HK-2 (cell line): ENCODE measurements around the gene PALLD.

Source experiments
- DNase-seq: peaks from one replicate; pipeline ENCODE4 v3.0.0-alpha.2; 2018; ENCODE audit not compliant: unreplicated experiment

Gene PALLD

GRCh38 chr4:168831919-168832762, 335.3 kb downstream of the PALLD start:
- DNase-seq, result peak; percentile 87

DNA sequence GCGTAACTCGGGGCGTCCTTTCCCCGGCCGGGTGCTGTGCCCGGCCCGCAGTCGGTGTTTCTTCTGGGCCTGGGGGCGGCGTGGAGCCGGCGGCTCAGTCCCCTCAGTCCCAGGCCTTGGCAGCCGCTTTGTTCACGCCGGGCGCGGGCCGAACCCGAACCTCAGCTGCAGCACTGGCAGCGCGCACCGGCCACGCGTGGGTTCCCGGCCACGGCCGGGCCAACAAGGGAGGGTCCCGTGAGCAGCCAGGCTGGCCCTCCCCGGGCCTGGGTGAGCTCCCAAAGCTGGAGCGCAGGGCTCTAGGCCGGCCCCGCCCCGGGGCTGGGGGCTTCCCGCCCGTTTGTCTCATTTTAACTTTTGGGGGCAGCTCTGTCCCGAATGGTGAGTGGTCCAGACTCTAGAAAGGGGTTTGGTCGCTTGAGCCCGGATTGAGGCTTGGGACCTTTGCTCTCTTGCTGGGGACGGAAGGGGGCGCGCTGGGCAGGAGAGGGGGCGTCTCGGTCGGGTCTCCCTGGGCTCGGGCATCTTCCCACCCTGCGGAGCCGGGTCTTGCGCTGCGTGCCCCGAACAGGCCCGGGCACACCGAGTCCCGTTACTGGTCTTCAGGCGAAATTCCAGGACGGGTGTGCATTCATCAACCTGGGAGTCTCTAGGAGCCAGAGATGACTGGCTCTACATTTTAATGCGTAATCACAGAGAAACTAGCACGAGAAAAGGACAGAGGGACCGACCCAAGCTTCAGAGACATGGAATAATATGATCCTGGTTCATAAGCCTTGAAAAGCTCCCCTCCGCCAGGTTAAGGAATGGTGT, 336.1 kb downstream of the PALLD start:
- peak; percentile 11 for DNase-seq

DNA sequence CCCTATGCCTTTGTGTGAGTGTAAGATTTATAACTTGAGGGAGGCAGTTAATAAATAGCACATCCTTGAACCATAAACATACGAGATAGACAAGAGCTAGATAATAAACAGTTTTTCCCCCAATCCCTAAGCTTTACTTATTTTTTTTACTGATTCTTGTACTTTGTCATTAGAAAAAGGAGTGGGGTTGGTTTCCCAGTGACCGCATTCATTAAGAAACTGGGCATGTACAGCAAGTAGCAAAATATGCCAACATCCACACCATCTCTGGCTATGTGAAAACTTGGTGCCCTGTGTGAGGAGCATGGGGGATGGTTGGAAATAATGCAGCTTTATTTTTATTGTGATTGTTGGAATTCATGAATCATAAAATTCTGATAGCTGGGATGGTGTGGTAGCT, 337.0 kb downstream of the PALLD start:
- no peak for DNase-seq

DNA sequence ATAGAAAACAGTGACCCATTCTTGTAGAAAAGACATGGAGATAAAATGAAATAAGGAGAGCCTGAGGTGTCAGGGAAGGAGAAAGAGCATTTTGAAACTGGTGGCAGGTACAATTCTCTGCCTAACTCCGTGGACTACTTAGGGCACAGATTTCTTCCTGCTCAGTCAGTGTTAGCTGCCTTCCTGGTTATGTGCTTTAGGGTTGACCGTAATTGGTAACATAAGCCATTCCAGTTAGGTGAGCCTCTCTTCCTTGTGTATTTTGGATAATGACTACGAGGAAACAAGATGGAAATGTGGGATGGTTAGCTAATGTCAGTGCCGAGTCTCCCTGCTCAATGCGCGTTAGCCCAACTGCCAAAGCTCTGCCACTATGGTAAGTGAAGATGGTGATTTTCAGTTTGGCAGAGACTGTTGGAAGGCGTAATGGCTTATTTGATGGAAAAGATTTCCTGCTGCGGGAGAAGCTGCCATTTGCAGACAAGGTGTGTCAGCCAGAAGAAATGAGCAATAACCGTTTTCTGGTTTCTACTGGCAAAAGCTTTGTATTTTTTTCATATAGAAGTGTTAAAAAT, 339.1 kb downstream of the PALLD start:
- DNase-seq, result no peak

- no peak for DNase-seq
Observed at GRCh38 chr4:168836490-168836889, 339.6 kb downstream of the PALLD start.

- no peak for DNase-seq
Observed at GRCh38 chr4:168837922-168838321, 341.1 kb downstream of the PALLD start.

DNA sequence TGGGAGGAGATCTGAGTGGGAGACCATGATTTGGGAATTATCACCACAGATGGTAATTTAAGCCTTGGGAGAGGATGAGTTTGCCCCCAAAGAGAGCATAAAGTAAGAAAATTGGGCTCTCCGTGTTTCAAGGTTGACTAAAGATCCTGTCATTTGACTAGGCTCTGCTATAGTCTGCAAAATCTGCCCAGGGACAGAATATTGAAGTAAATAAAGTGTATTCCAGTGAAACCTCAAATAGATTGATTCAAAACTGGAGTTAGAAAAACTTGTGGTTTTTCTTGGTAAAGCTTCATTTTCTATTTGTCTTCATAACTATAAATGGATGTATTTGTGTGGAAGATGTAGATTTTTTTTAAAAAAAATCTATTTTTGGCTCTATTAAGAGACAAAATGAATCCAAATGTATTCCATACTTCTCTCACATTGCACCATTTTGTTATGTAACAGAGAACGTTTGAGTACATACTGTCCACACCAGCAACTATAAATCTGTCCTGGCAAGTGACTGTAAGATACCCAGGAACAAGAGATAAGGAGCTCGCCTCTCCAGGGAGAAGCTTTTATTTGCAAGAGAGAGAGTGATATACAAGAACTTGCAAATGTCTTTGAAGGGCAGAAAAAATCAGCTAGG, 343.0 kb downstream of the PALLD start:
- no peak for DNase-seq

- no peak for DNase-seq
Observed at GRCh38 chr4:168840392-168840763, 343.5 kb downstream of the PALLD start.

DNA sequence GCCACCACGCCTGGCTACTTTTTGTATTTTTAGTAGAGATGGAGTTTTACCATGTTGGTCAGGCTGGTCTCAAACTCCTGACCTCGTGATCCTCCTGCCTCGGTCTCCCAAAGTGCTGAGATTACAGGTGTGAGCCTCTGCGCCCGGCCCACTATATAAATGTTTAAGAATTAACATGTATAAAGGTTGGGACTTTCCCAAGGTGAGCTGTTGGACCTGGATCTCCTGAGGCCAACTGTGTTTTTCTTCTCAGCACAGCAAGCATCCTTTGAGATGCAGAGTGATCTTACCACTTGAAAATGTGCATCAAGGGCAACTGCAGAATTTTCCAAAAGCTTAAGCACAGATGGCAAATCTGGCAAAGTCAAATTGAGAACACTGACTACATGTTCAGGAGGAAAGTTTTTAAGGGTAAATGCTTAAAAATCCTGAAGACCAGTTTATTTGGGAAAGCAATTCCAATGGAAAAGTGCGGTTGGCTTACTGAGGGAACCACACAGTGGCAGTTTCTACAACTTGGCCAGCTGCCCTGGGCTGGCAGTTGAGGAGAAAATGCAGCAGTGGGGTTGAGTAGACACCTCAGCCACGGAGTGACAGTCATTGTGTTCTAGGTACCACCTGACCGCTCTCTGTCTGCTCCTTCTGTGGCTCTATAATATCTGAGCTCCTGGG, 344.3 kb downstream of the PALLD start:
- no peak for DNase-seq

GRCh38 chr4:168841672-168842019, 344.8 kb downstream of the PALLD start:
- DNase-seq, result no peak

- no peak for DNase-seq
Observed at GRCh38 chr4:168842186-168842585, 345.3 kb downstream of the PALLD start.

- no peak for DNase-seq
Observed at GRCh38 chr4:168843635-168844034, 346.8 kb downstream of the PALLD start.

DNA sequence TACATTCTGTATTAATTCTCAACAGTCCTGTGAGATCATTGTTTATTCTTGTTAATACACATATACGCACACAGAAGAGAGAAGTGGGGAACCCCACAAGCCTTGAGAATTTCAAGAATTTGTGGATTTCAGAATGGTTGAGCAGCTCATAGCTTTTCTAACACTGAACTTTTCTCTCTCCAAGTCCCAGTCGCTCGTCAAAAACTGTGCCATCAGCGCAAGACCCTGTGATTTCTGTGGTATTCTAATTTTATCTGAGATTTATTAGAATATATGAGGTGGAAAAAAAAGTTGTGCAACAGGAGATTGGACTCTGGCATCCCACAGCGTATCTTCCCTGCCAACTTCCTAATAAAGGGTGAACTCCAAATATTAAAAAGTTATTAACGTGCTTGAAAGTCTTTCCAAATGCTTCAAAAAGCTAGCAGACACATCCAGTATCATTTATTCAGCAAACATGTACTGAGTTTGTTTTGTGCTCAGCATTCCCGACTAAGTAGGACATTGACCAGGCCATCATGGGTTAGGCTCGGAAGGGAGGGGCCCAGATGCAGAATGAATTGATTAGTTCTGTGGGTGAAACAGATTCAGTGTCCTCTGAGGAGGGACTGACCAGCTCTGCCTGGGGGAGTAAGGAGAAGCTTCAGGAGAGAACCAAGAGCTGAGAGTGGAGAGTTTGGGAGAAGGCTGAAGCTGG, 347.6 kb downstream of the PALLD start:
- DNase-seq, result no peak

DNA sequence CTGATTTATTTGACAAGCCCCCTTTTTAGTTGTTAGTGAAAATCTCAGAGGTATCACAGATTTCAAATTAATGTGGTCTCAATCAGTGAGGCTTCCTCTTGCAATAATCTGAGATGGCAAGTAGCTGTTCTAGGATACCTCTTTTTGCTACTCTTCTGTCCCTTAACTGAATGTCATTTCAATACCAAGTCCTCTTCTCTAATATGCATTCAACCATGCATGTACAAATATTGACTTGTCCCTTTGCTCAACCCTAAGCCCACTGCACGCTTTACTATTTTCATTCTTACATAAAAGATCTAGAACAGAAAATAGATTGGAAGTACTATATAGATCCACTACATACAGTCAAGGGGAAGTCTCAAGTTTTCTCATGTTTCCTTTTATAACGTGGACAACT, 349.0 kb downstream of the PALLD start:
- DNase-seq, result no peak

DNA sequence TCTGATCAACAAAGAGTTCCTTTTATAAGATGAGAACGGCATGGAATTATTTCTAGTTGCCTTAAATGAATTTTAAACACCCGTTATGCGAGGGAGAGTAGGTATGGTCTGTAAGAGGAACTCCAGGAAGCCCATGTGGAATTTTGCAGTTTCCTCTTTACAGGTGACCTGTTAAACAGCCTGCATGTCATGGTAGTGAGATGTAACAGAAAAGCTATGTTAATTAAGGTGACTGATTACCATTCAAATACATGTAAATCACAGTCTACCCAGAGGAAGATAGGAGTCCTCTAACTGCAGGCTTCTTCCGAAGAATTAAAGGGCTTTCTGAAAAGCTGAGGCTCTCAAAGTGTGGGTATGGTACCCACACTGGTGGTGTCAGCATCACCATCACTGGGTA, 349.6 kb downstream of the PALLD start:
- no peak for DNase-seq

DNA sequence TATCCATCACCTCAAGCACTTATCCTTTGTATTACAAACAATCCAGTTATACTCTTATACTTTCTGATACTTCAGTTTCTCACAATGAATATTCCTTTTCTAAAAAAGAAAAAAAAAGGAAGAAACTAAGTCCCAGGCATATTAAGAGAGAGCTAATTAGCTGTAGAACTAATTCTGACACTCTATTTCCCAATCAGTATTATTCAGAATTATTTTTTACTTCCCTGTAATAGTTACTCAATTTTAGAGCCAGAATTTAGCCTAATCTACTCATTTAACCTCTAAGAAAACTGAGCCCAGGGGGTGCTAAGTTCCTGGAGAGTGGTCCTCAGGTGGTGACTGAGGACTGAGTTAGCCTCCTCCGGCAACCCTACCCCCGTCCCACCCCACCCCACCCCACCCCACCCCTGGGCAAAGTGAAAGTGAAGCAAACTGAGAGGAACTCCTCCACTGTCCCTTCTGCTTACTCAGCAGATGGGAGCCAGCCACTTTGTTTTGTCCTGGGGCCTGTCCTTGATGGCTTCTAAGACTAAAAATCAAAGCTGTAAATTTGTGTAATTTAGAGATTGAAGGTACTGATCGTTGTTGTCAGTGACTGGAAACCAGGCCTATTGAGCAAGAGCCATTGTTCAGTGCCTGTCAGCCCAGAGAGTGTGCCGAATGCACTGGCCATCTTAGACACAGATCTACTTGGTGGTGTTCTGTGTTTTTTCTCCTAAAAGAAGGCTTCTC, 351.1 kb downstream of the PALLD start:
- no peak for DNase-seq

DNA sequence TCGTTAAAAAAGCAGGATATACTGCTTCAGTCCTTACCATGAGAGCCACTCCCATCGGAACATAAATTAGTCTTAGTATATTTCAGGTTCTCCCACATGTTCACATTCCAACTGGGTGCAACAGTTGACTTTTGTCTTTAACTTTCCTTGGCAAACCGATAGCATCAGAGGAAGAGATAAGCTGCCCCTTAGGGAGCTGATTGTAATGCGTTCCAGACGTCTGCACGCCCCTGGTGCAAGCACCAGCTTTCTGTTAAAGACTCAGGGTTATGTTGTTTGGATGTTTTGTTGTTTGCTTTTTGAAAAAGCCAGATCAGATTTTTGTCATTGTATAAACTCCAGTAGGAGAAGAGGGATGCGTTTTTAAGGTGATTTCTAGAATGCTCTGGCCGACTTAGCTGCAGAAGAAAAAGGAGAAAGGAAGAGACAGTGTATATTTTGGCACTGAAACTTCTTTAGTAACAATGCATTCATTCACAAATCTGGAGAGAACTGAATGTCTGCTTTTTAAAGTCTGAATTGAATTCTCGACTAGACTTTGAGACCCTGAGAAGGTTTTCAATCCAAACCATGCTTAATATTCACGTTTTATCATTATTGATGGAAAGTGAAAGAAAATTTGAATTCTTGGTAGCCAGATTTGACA, 352.3 kb downstream of the PALLD start:
- DNase-seq, result no peak

DNA sequence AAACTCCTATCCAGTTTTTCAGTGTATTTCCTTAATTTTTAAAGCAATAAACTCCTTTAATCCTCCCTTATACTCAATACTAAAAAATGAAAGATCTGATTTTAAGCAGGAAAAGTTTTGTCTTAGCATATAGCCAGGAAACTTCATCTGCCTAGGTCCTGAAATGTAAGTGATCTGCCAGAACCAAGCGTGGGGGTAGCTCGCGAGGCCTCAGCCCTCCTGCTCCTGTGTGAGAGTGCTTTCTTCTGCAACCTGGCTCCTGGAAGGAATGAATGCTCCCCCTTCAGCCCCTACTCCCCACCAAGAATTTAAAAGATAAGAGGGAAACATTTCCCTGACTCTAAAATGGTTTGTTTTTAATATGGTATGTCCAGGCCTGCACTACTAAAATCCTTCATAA, 353.1 kb downstream of the PALLD start:
- no peak for DNase-seq

DNA sequence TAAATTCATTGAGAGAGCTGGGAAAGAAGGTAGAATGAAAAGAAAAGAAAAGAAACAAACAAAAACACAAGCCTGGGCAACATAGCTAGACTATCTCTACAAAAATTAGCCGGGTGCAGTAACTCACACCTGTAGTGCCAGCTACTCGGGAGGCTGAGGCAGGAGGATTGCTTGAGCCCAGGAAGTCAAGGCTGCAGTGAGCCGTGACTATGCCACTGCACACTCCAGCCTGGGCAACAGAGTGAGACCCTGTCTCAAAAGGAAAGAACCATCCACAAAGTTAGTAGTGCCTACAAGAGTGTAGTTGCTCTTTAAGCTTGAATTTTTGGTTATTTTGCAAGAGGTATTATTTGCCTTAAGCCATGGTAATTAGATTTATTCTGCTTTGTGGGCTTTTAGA, 355.5 kb downstream of the PALLD start:
- no peak for DNase-seq
